Left ventricle myocardium inferior (tissue), 1 donor: ENCODE results near the gene BMAL2. TPM values are rescaled to one million over a fixed set of nuclear protein-coding genes. Genes with fewer than 3 reads are reported as not detected.

Experiments used
- DNase-seq: peaks from one replicate; pipeline ENCODE4 v3.0.0-alpha.2; 2020
- H3K27ac ChIP-seq: fragments of 200-600 bp; replicated peaks from 2 replicates; pipeline ENCODE4 v1.8.0; 2021
- H3K27me3 ChIP-seq: fragments of 200-600 bp; 2 replicates; pipeline ENCODE4 v1.8.0; 2021; ENCODE audit warnings: low read depth
- H3K36me3 ChIP-seq: fragments of 200-600 bp; 2 replicates; pipeline ENCODE4 v1.8.0; 2021
- H3K4me1 ChIP-seq: fragments of 200-600 bp; 2 replicates; pipeline ENCODE4 v1.8.0; 2021
- H3K4me3 ChIP-seq: fragments of 200-600 bp; 2 replicates; pipeline ENCODE4 v1.8.0; 2021; ENCODE audit warnings: mild to moderate bottlenecking, moderate library complexity
- H3K9me3 ChIP-seq: fragments of 200-600 bp; replicated peaks from 2 replicates; pipeline ENCODE4 v1.8.0; 2021
- CTCF ChIP-seq: fragments of 200-600 bp; IDR thresholded peaks from 2 replicates; pipeline ENCODE4 v1.8.0; 2021; ENCODE audit warnings: antibody characterized with exemption, mild to moderate bottlenecking, borderline replicate concordance
- intact Hi-C: fragments of 100-400 bp; cut with micrococcal nuclease; formaldehyde crosslinking; loops from one replicate; pipeline ENCODE4 v1.11.0; 2022
- total RNA-seq: library from RNA; stranded (reverse); fragmentation: NEBNext Ultra II Directional; extraction: Animal tissue kit (Norgen Biotek cat#: 25700); gene quantifications from one replicate; pipeline ENCODE4 v1.2.1, GENCODE V29; 2021
- donor health status: DM: no; HTN: yes; CAD: no; lungs with severe emphysema.

BMAL2 gene
- total RNA-seq, 1 donor from 2014 or later = 1.5 TPM

GRCh38 chr12:27336282-27336653 is 3.6 kb downstream of the BMAL2 start:
- TF ChIP-seq CTCF = no peak
- intact Hi-C loops = no loop called here
- H3K27ac ChIP-seq = no peak overlapping the region
- H3K4me1 ChIP-seq = peaks cover 19% of the 10 kb centered on the region
- no peaks in the 10 kb centered on the region for H3K9me3 ChIP-seq
- no peaks in the 10 kb centered on the region for H3K36me3 ChIP-seq
- H3K27me3 ChIP-seq = peaks cover 15% of the 10 kb centered on the region
- no peak overlapping the region for H3K4me3 ChIP-seq
- no peak for DNase-seq

GRCh38 chr12:27337376-27337775 is 4.7 kb downstream of the BMAL2 start:
- no peaks in the 10 kb centered on the region for H3K9me3 ChIP-seq
- H3K36me3 ChIP-seq = no peaks in the 10 kb centered on the region
- no peak for TF ChIP-seq CTCF
- no peak overlapping the region for H3K27ac ChIP-seq
- intact Hi-C loops = no loop called here
- no peak for DNase-seq
- H3K27me3 ChIP-seq = peaks cover 8% of the 10 kb centered on the region
- peaks cover 11% of the 10 kb centered on the region for H3K4me1 ChIP-seq
- H3K4me3 ChIP-seq = no peak overlapping the region

GRCh38 chr12:27338473-27338872 is 5.8 kb downstream of the BMAL2 start:
- H3K4me1 ChIP-seq = peaks cover 3% of the 10 kb centered on the region
- peaks cover under 1% of the 10 kb centered on the region for H3K27me3 ChIP-seq
- intact Hi-C loops = no loop called here
- DNase-seq = no peak
- no peaks in the 10 kb centered on the region for H3K9me3 ChIP-seq
- TF ChIP-seq CTCF = no peak
- no peak overlapping the region for H3K4me3 ChIP-seq
- H3K36me3 ChIP-seq = no peaks in the 10 kb centered on the region
- no peak overlapping the region for H3K27ac ChIP-seq

DNA sequence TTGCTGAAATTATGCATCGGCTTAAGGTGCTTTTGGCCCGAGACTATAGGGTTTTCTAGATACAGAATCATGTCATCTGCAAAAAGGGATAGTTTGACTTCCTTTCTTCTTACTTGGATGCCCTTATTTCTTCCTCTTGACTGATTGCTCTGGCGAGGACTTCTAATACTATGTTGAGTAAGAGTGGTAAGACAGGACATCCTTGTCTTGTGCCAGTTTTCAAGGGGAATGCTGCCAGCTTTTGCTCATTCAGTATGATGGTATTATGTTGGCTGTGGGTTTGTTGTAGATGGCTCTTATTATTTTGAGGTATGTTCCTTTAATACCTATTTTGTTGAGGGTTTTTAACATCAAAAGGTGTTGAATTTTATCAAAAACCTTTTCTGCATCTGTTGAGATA is 8.3 kb downstream of the BMAL2 start:
- no peak for DNase-seq
- intact Hi-C loops = no loop called here
- H3K27ac ChIP-seq = no peak overlapping the region
- H3K9me3 ChIP-seq = no peaks in the 10 kb centered on the region
- H3K27me3 ChIP-seq = no peaks in the 10 kb centered on the region
- H3K4me1 ChIP-seq = no peaks in the 10 kb centered on the region
- no peak for TF ChIP-seq CTCF
- no peak overlapping the region for H3K4me3 ChIP-seq
- H3K36me3 ChIP-seq = no peaks in the 10 kb centered on the region

- no peak for TF ChIP-seq CTCF
- no peak for DNase-seq
- no peaks in the 10 kb centered on the region for H3K36me3 ChIP-seq
- no peaks in the 10 kb centered on the region for H3K9me3 ChIP-seq
- H3K27ac ChIP-seq = no peak overlapping the region
- H3K4me3 ChIP-seq = no peak overlapping the region
- H3K27me3 ChIP-seq = no peaks in the 10 kb centered on the region
- no peaks in the 10 kb centered on the region for H3K4me1 ChIP-seq
- intact Hi-C loops = no loop called here
Observed at GRCh38 chr12:27342536-27342935, 9.9 kb downstream of the BMAL2 start.
